HepG2 (cell line): ENCODE measurements around the gene VASN. TPM values are rescaled to one million over a fixed set of nuclear protein-coding genes. Genes with fewer than 3 reads are reported as not detected.

Experiments
- BORCS8-MEF2B ChIP-seq: sonication (generic); formaldehyde crosslinking; IDR thresholded peaks from 2 replicates; pipeline ENCODE4 v1.8.0; 2022; ENCODE audit warnings: mild to moderate bottlenecking, missing genetic modification reagents
- MEF2D ChIP-seq: sonication (generic); formaldehyde crosslinking; IDR thresholded peaks from 2 replicates; pipeline ENCODE4 v1.5.1; 2020; ENCODE audit warnings: mild to moderate bottlenecking, missing genetic modification reagents
- NFYC ChIP-seq: IDR thresholded peaks from 2 replicates; pipeline ENCODE4 v1.6.1; 2016; ENCODE audit warnings: missing genetic modification reagents, missing compliant biosample characterization
- ZBTB40 ChIP-seq, 2 experiments: fragments of 450-650 bp in 1 of 2; sonication (generic) in 1 of 2; formaldehyde crosslinking in 1 of 2; IDR thresholded peaks; 2 replicates each; pipeline versions ENCODE4 v1.6.1 to v1.8.0; 2016 to 2022; ENCODE audit warnings: antibody characterized with exemption in 1 of 2, mild to moderate bottlenecking in 1 of 2, missing genetic modification reagents in 1 of 2
- ZNF691 ChIP-seq: sonication (generic); formaldehyde crosslinking; IDR thresholded peaks from 2 replicates; pipeline ENCODE4 v1.4.0; 2020; ENCODE audit warnings: missing genetic modification reagents, low read depth, mild to moderate bottlenecking, borderline replicate concordance
- polyA plus RNA-seq, 8 experiments: library from polyadenylated mRNA; depleted of rRNA in 3 of 8; stranded (reverse) in 7 of 8; unstranded in 1 of 8; fragments of >200 nt; fragmentation: Illumina TruSeq in 4 of 8; extraction: Trizol in 4 of 8; gene quantifications; 2 replicates each; pipeline versions ENCODE4 v1.2.1 to v1.2.3, GENCODE V29; 2011 to 2016; ENCODE audit warnings: low read depth in 4 of 8, missing spikeins in 1 of 8, mixed read lengths in 1 of 8; ENCODE audit not compliant: insufficient read depth in 1 of 8
- total RNA-seq, 5 experiments: library from RNA; depleted of rRNA; stranded (reverse); fragments of >200 nt; fragmentation: Illumina TruSeq; extraction: Trizol; gene quantifications; 2 replicates each; pipeline ENCODE4 v1.2.3, GENCODE V29; 2016; ENCODE audit warnings: low read depth in 1 of 5
- TF ChIP-seq, protein P1 (sequence below): sonication (generic); formaldehyde crosslinking; IDR thresholded peaks from 2 replicates; pipeline ENCODE4 v1.4.0; 2020; ENCODE audit warnings: missing genetic modification reagents, borderline replicate concordance
- TF ChIP-seq, protein P2 (sequence below): sonication (generic); formaldehyde crosslinking; IDR thresholded peaks from 2 replicates; pipeline ENCODE4 v1.5.0; 2020; ENCODE audit warnings: missing genetic modification reagents
- TF ChIP-seq, protein P3 (sequence below): sonication (generic); formaldehyde crosslinking; IDR thresholded peaks from 2 replicates; pipeline ENCODE4 v1.5.0; 2020; ENCODE audit warnings: mild to moderate bottlenecking, missing genetic modification reagents

The VASN gene
- total and polyA plus RNA-seq, 2 of the 13 experiments (the other 11 are each of a cell fraction or from before 2014, with no cell fraction given): 8.4 to 18.2 TPM

DNA sequence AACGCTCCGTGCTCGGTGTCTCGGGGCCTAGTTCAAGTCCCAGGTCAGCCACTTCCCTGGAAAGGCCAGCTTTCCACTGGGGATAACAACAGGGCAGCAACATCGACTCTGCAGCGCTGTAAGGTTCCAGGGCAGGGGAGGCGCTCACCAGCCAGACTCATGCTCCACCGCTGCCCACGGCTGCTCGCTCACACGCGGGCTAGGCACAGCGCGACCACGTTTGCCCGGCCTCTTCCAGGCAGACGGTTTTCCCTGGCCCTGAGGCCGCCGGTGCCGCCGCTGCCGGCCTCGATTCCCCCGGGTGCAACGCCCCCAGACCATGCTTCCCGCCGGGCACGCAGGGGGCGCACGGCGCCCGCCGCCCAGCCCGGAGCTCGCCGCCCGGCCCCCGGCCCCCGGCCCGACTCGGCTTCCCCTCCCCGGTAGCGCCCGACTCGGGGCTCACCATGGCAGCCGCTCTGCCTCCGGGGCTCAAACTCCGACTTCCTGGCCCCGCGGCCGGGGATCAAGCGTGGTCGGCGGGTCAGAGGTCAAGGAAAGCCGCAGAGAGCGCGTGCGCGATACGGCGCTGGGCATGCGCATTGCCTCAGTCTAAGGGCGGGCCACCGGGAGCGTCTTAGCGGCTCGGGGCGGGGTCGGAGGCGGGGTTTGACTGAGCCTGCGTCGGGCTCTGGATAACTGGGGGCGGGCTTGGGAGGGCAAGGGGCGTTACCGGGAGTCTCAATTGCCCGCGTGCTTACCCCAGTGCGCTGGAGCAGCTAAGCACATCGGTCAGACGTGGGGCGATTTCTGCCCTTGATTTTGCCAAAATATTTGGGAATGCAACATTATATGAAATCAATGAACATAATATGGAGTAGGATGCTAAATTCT is 20.6 kb upstream of the VASN start, which contains the start of gene PAM16 (continued):
- TF ChIP-seq, protein P1, sequence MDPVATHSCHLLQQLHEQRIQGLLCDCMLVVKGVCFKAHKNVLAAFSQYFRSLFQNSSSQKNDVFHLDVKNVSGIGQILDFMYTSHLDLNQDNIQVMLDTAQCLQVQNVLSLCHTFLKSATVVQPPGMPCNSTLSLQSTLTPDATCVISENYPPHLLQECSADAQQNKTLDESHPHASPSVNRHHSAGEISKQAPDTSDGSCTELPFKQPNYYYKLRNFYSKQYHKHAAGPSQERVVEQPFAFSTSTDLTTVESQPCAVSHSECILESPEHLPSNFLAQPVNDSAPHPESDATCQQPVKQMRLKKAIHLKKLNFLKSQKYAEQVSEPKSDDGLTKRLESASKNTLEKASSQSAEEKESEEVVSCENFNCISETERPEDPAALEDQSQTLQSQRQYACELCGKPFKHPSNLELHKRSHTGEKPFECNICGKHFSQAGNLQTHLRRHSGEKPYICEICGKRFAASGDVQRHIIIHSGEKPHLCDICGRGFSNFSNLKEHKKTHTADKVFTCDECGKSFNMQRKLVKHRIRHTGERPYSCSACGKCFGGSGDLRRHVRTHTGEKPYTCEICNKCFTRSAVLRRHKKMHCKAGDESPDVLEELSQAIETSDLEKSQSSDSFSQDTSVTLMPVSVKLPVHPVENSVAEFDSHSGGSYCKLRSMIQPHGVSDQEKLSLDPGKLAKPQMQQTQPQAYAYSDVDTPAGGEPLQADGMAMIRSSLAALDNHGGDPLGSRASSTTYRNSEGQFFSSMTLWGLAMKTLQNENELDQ (CRISPR knock-in tag): no peak
- TF ChIP-seq MEF2D (CRISPR knock-in tag) (no peak), ZNF691 (CRISPR knock-in tag) (peak; percentile 52; the same call in 1 of the 2 replicates), NFYC (CRISPR knock-in tag) (no peak), ZBTB40 (IDR thresholded peaks at IDR 0.05) (no peak), ZBTB40 (CRISPR knock-in tag; IDR thresholded peaks at IDR 0.05) (peak; percentile 56), BORCS8-MEF2B (CRISPR knock-in tag) (0 out of 2 replicates have a peak, but pooled peaks have one; percentile 14)
- TF ChIP-seq, protein P2, sequence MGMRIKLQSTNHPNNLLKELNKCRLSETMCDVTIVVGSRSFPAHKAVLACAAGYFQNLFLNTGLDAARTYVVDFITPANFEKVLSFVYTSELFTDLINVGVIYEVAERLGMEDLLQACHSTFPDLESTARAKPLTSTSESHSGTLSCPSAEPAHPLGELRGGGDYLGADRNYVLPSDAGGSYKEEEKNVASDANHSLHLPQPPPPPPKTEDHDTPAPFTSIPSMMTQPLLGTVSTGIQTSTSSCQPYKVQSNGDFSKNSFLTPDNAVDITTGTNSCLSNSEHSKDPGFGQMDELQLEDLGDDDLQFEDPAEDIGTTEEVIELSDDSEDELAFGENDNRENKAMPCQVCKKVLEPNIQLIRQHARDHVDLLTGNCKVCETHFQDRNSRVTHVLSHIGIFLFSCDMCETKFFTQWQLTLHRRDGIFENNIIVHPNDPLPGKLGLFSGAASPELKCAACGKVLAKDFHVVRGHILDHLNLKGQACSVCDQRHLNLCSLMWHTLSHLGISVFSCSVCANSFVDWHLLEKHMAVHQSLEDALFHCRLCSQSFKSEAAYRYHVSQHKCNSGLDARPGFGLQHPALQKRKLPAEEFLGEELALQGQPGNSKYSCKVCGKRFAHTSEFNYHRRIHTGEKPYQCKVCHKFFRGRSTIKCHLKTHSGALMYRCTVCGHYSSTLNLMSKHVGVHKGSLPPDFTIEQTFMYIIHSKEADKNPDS (CRISPR knock-in tag): 0 out of 2 replicates have a peak, but pooled peaks have one; percentile 71
- TF ChIP-seq, protein P3, sequence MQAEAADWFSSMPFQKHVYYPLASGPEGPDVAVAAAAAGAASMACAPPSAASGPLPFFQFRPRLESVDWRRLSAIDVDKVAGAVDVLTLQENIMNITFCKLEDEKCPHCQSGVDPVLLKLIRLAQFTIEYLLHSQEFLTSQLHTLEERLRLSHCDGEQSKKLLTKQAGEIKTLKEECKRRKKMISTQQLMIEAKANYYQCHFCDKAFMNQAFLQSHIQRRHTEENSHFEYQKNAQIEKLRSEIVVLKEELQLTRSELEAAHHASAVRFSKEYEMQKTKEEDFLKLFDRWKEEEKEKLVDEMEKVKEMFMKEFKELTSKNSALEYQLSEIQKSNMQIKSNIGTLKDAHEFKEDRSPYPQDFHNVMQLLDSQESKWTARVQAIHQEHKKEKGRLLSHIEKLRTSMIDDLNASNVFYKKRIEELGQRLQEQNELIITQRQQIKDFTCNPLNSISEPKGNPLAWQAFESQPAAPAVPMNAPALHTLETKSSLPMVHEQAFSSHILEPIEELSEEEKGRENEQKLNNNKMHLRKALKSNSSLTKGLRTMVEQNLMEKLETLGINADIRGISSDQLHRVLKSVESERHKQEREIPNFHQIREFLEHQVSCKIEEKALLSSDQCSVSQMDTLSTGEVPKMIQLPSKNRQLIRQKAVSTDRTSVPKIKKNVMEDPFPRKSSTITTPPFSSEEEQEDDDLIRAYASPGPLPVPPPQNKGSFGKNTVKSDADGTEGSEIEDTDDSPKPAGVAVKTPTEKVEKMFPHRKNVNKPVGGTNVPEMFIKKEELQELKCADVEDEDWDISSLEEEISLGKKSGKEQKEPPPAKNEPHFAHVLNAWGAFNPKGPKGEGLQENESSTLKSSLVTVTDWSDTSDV (CRISPR knock-in tag): no peak
